ENCODE measurements around the gene SEC23A. TPM values are rescaled to one million over a fixed set of nuclear protein-coding genes. Genes with fewer than 3 reads are reported as not detected.

SEC23A gene
- total and polyA plus RNA-seq, 4 donors, result 36.5 to 169 (median 52.1) TPM

DNA sequence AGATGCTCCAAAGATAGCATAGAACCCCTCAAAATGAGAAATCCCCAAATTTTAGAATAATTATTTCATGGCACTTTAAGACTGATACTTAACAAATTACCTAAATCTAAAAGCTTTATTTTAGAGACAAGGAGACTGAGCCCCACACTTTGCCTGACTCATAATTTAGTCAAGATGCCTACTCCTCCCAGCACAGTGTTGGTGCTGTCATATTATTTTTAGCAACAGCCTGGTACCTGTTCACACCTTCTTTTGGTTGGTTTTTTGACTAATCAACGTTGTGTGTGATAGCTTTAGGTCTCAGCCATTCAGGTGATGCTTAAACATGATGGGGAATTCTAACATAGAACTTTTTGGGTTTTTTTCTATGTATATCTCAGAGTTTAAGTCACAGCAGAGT is 120.2 kb downstream of the SEC23A start (continued):
- TF ChIP-seq, protein P1, sequence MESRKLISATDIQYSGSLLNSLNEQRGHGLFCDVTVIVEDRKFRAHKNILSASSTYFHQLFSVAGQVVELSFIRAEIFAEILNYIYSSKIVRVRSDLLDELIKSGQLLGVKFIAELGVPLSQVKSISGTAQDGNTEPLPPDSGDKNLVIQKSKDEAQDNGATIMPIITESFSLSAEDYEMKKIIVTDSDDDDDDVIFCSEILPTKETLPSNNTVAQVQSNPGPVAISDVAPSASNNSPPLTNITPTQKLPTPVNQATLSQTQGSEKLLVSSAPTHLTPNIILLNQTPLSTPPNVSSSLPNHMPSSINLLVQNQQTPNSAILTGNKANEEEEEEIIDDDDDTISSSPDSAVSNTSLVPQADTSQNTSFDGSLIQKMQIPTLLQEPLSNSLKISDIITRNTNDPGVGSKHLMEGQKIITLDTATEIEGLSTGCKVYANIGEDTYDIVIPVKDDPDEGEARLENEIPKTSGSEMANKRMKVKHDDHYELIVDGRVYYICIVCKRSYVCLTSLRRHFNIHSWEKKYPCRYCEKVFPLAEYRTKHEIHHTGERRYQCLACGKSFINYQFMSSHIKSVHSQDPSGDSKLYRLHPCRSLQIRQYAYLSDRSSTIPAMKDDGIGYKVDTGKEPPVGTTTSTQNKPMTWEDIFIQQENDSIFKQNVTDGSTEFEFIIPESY (IDR thresholded peaks at IDR 0.05), result no peak
- TF ChIP-seq HNF4G (IDR thresholded peaks at IDR 0.05) (no peak), YY1 (IDR thresholded peaks at IDR 0.05) (no peak), SP1 (IDR thresholded peaks at IDR 0.05) (no peak), FOXA1 (IDR thresholded peaks at IDR 0.05) (no peak), FOXA2 (IDR thresholded peaks at IDR 0.05) (no peak)

DNA sequence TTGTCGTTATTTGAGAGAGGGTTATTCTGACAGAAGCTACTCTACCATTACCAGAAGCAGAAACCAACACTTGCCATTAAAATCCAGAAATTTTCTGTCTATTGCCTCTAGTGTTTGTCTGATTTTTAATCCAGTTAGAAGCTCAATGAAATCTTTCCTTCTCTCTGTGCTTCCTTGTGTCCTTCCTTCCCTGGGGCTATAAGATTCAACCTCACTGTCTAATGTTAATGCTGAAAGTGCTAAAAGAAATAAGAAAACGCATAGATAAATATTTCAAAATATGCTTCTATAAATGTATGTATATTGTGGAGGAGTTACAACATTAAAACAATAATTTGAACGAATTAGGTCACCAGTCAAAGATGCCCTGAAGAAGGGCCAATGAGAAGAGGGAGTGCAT is 120.8 kb downstream of the SEC23A start:
- WGBS, result 59% methylated on average over 3 of the region's 3 CpGs
- no peak for DNase-seq (ENCODE audit: low spot score)
- H3K9me3 ChIP-seq (ENCODE audit: control insufficient read depth in 4 of 4, low read length in 3 of 4), result no peaks in the 10 kb centered on the region
- H3K4me3 ChIP-seq (ENCODE audit: low read depth in 1 of 3, low read length in 3 of 3), result no peak overlapping the region
- H3K4me1 ChIP-seq (ENCODE audit: control insufficient read depth in 4 of 4, insufficient read depth in 4 of 4, low read length in 3 of 4), result no peaks in the 10 kb centered on the region
- TF ChIP-seq GABPA (IDR thresholded peaks at IDR 0.05 in 1 of 2, conservative IDR thresholded peaks at IDR 0.05 in 1 of 2) (no peak), HNF4G (IDR thresholded peaks at IDR 0.05) (no peak), EGR1 (IDR thresholded peaks at IDR 0.05; ENCODE audit: low read depth in 2 of 2) (no peak), NR2F2 (IDR thresholded peaks at IDR 0.05) (no peak), HNF4A (conservative IDR thresholded peaks at IDR 0.05) (no peak), SP1 (IDR thresholded peaks at IDR 0.05) (no peak), RXRA (IDR thresholded peaks at IDR 0.05) (no peak)
- TF ChIP-seq, protein P2, sequence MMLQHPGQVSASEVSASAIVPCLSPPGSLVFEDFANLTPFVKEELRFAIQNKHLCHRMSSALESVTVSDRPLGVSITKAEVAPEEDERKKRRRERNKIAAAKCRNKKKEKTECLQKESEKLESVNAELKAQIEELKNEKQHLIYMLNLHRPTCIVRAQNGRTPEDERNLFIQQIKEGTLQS (IDR thresholded peaks at IDR 0.05), result no peak
- TF ChIP-seq, protein P3, sequence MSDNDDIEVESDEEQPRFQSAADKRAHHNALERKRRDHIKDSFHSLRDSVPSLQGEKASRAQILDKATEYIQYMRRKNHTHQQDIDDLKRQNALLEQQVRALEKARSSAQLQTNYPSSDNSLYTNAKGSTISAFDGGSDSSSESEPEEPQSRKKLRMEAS (IDR thresholded peaks at IDR 0.05), result no peak
- H3K27ac ChIP-seq (ENCODE audit: low read depth in 1 of 2, low read length in 2 of 2), result no peak overlapping the region
- H3K36me3 ChIP-seq (ENCODE audit: control insufficient read depth in 4 of 4, insufficient read depth in 3 of 4, low read depth in 1 of 4, low read length in 3 of 4), result no peaks in the 10 kb centered on the region
- H3K27me3 ChIP-seq (ENCODE audit: control insufficient read depth in 4 of 4, insufficient read depth in 4 of 4, low read length in 3 of 4), result no peaks in the 10 kb centered on the region
- H3K9ac ChIP-seq (ENCODE audit: low read depth in 1 of 2, low read length in 2 of 2), result no peak overlapping the region

Small RNA genes within 50 kb of the gene (small RNA-seq; reads per million reads assigned to genes)
- gene AL109628.1, result not detected
- gene RF00019, result not detected

Other genes starting within 250 kb of the SEC23A start
- 1 to 10 TPM; 4.8 to 9.0 TPM for gene GEMIN2, start 11.1 kb upstream of the SEC23A start, total RNA-seq
- gene GEMIN2, start 11.1 kb upstream of the SEC23A start, polyA plus RNA-seq, result 1 to 10 TPM; 2.8 to 4.1 TPM
- gene TRAPPC6B, start 67.1 kb upstream of the SEC23A start, total RNA-seq, result 10 to 100 TPM; 15.2 to 22.2 TPM
- 10 to 100 TPM in 1 of 2 donors, 1 to 10 TPM in 1; 9.7 to 20.0 TPM for gene TRAPPC6B, start 67.1 kb upstream of the SEC23A start, polyA plus RNA-seq
- gene PNN, start 72.0 kb upstream of the SEC23A start, total RNA-seq, result 10 to 100 TPM; 11.3 to 31.5 TPM
- 10 to 100 TPM; 16.2 to 56.7 TPM for gene PNN, start 72.0 kb upstream of the SEC23A start, polyA plus RNA-seq
- 100 to 1,000 TPM in 1 of 2 donors, 10 to 100 TPM in 1; 57.5 to 106 TPM for gene MIA2, start 130.7 kb upstream of the SEC23A start, total RNA-seq
- 10 to 100 TPM; 39.2 to 55.3 TPM for gene MIA2, start 130.7 kb upstream of the SEC23A start, polyA plus RNA-seq

Measured in liver (tissue), 10 donors.